Ishikawa (cell line): ENCODE measurements around the gene WNT3A.

Experiments
- MAX ChIP-seq: IDR thresholded peaks from 2 replicates; pipeline ENCODE4 v1.6.1; 2012
- RAD21 ChIP-seq: IDR thresholded peaks from 2 replicates; pipeline ENCODE4 v1.6.1; 2012; ENCODE audit warnings: low read depth
- TEAD4 ChIP-seq: IDR thresholded peaks from 2 replicates; pipeline ENCODE4 v1.6.1; 2012
- YY1 ChIP-seq: IDR thresholded peaks from 2 replicates; pipeline ENCODE4 v1.6.1; 2012; ENCODE audit warnings: low read depth
- ZBTB7A ChIP-seq: IDR thresholded peaks from 2 replicates; pipeline ENCODE4 v1.6.1; 2012; ENCODE audit warnings: low read depth

- TF ChIP-seq ZBTB7A = no peak
- no peak for TF ChIP-seq TEAD4
- no peak for TF ChIP-seq YY1
- TF ChIP-seq MAX = no peak
- no peak for TF ChIP-seq RAD21
These were observed 85.7 kb downstream of the WNT3A start for GRCh38 chr1:228092342-228093049.
